GM19328 (cell line): ENCODE results near the gene SLC39A12.

Source experiments
- ATAC-seq: cut with Tn5 transposase; IDR thresholded peaks from one replicate; pipeline ENCODE4 v1.9.1; 2021; ENCODE audit warnings: mild to moderate bottlenecking, moderate library complexity; ENCODE audit not compliant: unreplicated experiment

The SLC39A12 gene

DNA sequence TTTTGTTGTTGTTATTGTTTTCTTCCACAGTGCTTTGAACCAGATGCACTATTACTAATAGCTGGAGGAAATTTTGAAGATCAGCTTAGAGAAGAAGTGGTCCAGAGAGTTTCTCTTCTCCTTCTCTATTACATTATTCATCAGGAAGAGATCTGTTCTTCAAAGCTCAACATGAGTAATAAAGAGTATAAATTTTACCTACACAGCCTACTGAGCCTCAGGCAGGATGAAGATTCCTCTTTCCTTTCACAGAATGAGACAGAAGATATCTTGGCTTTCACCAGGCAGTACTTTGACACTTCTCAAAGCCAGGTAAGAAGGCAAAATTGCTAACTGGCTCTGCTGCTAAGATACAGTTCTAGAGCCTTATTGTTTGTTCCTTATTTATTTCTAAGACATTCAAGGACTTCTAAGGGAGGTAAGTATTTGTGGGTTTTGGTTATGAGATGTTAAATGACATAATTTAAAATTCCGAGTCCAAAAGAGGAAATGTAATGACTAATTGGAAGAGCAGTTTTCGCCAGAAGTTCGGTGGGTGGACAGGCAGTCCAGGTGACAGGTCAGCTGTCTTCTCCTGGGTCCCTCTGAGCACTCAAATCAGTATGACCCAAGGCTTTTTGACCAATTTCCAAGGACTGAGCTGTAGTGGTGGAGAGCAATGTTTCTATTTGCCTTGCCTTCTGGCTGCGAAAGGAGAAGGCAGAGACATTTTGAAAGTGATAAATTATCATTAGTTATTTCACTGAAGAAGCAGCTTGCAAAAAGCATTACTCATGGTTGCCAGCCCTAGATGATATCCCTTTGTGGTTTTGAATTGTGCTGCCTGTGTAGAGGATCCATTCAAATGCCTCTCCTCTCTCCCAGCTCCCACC is 10.1 kb downstream of the SLC39A12 start:
- no peak for ATAC-seq

DNA sequence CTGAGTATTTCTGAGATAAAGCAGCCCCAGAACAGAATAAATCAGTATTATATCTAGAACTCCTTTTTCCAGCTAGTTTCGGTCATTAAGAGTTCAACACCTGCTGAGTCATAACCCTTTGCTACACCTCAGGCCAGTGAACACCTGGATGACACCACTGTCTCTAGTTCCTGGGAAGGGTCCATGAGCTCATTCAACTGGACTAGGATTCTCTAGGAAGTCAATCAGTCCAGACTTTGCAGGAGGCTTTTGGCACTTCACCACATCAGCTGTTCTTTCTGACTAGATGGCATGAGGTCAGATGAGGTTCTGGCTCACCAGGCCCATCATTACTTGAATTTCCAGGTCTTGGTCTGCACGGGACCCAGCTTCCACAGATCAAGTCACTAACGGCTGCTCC is 11.7 kb downstream of the SLC39A12 start:
- ATAC-seq: no peak

- ATAC-seq: no peak
Observed at GRCh38 chr10:17965649-17966235, 14.0 kb downstream of the SLC39A12 start.

- ATAC-seq: no peak
Observed at GRCh38 chr10:17974505-17974904, 22.8 kb downstream of the SLC39A12 start.

- ATAC-seq: no peak
Observed at GRCh38 chr10:17980846-17981565, 29.3 kb downstream of the SLC39A12 start.

DNA sequence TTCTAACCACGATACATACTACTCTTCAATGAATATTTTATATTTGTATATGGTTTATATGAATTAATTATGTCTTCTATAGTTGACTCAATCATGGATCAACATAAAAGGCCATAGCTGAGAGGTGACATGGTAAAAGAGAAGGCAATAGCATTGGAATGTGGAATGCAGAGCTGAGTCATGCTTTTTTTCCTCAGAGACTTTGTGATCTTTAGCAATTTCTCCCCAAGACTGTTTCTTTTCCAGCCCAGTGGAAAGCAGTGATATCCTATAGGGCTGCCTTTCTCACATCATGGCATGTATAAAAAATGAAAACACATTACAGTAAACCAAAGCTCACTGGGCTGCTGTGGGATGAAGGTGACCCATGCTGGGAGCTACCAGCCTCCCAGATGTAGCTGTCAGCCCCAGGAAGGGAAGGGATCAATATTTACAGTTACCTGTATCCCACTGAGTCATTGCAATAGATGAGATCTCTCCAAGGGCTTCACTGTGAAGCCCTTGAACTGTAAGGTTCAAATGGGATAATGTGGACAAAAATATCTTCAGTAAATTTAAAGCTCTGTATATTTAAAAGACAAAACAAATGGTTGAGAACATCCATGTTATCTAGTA is 30.2 kb downstream of the SLC39A12 start:
- no peak for ATAC-seq

DNA sequence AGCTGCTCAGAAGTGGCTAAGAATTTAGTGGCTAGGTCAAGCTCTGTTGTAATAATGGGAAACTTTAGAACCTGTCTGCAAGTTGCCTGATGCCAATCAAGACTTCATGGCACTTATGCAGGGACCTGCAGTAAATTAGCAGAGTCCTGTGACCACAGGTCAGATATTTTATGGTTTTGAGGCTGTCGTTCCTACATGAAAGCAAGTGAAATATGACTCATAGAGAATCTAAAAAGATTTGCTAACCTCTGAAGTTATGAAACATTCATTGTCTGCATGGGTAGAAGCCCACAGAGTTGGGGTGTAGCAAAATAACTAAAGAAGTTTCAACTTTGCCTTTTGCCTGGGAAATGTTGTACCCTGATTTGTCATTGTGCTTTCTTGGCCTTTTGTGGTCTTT is 32.3 kb downstream of the SLC39A12 start:
- ATAC-seq: peak; percentile 74

DNA sequence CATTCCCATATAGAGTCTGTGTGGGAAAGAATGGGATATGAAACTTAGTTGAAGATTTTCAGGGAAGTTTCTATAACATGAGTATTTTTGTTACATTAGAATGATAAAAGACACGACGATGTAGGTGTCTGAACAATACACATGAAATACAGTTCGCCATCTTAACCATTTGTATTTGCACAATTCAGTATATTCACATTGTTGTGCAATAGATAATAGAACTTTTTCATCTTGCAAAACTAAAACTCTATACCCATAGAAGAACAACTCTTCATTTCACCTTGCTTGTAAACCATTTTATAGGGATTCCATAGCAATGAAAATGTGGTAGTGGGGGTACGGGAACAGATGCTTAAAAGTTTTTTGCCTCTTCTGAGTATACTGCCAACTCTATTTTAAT is 32.8 kb downstream of the SLC39A12 start:
- ATAC-seq: no peak

GRCh38 chr10:17989908-17990767 is 38.4 kb downstream of the SLC39A12 start:
- peak; percentile 80 for ATAC-seq

DNA sequence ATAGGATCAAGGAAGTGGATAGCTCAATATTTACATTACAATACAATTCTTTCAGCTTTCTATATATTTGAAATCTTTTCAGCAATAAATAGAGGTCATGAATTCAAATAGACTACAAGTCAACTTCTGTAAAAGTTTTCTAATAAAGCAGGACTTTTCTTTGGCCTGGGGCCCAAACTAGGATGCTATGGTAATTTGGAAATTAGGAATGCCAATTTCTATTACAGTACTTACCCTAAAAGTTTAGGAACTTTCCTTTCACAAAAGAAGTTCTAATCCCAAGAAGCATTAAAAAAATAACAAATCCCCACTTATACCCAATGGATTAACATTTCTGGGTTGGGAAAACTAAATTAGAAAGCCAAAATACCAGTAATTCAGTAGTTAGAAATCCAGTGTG is 40.5 kb downstream of the SLC39A12 start:
- ATAC-seq: no peak

- no peak for ATAC-seq
Observed at GRCh38 chr10:17993361-17993760, 41.6 kb downstream of the SLC39A12 start.

DNA sequence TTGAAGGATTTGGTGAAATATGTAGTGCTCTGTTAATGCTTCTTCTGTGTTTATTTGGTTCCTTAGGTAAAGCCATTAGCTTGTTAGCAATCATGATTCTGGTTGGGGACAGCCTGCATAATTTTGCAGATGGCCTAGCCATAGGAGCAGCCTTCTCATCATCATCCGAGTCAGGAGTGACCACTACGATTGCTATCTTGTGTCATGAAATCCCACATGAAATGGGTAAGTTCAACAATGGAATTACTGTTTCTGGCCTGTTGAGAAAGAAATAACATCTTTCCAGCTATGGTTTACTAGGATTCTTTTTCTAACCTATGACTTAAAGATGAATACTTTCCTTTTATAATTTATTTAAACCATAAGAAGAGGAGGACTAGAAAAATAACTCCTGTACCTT is 48.9 kb downstream of the SLC39A12 start:
- ATAC-seq: no peak

DNA sequence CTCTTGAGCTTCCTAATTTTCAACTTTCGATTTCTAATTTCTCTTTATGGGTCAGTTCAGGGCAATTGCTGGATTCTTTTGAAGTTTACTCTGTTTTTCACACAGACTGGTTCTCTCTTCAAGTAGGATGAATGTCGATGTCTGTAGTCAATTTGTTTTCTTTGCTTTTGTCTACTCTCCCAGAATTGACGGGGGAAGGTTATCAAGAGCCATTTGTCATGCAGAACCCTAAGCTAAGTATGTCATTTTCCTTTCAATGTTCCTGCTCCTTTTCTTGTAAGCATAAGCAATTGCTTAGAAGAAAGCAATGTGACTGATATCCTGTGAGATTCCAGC is 53.7 kb downstream of the SLC39A12 start:
- no peak for ATAC-seq

- no peak for ATAC-seq
Observed at GRCh38 chr10:18005781-18006456, 54.2 kb downstream of the SLC39A12 start.

GRCh38 chr10:18008986-18009385 is 57.3 kb downstream of the SLC39A12 start:
- no peak for ATAC-seq

DNA sequence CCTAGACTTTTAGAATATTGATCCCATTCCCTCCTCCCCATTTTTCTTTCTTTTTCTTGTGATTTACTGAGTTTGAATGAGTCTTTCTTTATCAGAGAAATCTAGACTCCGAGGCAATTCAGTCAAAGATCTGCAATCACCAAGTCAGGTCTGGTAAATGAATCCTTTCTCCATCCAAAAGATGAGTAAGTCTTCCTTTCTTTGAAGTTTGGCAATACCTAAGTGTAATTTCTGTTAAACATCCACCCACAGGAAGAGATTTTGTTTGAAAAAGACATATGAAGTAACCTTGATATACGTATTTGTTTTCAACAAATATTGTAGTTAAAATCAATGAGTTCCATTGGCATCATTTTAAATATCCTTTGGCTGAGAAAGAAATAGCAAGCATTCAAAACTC is 58.3 kb downstream of the SLC39A12 start:
- no peak for ATAC-seq

- no peak for ATAC-seq
Observed at GRCh38 chr10:18020523-18020922, 68.8 kb downstream of the SLC39A12 start.

DNA sequence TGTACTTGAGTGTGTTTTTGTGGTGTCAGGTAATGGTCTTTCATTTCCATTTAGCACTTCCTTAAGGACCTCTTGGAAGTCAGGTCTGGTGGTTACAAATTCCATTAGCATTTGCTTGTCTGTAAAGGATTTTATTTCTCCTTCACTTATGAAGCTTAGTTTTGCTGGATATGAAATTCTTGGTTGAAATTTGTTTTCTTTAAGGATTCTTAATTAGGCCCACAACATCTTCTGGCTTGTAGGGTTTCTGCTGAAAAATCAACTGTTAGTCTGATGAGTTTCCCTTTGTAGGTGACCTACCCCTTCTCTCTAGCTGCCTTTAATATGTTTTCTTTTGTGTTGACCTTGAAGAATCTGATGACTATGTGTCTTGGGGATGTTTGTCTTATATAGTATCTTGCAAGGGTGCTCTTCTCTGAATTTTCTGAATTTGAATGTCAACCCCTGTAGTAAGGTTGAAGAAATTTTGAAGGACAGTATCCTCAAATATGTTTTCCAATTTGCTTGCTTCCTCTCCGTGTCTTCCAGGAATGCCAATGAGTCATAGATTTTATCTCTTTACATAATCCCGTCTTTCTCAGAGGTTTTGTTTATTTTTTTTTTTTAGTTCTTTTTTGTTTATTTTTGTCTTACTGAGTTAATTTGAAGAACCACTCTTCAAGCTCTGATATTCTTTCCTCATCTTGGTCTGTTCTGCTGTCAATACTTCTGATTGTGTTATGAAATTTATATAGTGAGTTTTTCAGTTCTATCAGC is 70.2 kb downstream of the SLC39A12 start:
- no peak for ATAC-seq
